GM12872 (cell line): ENCODE measurements around the gene GAS7.

Source experiments
- TF ChIP-seq, protein P1 (sequence below): IDR thresholded peaks from 3 replicates; pipeline ENCODE4 v1.5.1; 2011; ENCODE audit warnings: low read depth, mild to moderate bottlenecking, low read length, moderate library complexity; ENCODE audit not compliant: insufficient read depth

GAS7 gene

DNA sequence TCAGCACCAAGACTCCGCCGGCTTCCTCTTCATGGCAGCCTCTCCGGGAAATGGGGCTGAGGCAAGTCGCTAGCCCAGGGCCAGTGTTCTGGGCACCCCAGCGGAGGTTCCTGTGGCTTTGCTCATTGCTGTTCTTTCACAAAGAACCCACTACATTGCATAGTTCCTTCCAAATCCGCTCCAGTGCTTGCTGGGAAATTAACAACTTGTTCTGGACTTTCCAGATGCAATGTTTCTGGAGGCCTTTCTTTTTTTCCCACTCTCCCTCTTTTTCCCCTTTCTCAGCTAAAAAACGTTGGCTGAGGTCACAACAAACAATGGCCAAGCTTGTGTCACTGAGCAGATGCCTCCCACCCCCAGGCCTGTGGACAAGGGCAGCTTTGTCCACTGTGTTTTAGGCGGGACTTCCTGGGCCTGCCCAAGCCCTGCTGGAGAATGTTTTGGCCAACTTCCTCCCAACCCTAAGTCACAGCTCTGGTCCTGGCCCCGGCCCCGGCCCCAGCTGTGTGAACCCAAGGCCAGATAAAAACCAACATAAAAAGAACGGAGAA, 161.8 kb downstream of the GAS7 start:
- TF ChIP-seq, protein P1, sequence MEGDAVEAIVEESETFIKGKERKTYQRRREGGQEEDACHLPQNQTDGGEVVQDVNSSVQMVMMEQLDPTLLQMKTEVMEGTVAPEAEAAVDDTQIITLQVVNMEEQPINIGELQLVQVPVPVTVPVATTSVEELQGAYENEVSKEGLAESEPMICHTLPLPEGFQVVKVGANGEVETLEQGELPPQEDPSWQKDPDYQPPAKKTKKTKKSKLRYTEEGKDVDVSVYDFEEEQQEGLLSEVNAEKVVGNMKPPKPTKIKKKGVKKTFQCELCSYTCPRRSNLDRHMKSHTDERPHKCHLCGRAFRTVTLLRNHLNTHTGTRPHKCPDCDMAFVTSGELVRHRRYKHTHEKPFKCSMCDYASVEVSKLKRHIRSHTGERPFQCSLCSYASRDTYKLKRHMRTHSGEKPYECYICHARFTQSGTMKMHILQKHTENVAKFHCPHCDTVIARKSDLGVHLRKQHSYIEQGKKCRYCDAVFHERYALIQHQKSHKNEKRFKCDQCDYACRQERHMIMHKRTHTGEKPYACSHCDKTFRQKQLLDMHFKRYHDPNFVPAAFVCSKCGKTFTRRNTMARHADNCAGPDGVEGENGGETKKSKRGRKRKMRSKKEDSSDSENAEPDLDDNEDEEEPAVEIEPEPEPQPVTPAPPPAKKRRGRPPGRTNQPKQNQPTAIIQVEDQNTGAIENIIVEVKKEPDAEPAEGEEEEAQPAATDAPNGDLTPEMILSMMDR = no peak

DNA sequence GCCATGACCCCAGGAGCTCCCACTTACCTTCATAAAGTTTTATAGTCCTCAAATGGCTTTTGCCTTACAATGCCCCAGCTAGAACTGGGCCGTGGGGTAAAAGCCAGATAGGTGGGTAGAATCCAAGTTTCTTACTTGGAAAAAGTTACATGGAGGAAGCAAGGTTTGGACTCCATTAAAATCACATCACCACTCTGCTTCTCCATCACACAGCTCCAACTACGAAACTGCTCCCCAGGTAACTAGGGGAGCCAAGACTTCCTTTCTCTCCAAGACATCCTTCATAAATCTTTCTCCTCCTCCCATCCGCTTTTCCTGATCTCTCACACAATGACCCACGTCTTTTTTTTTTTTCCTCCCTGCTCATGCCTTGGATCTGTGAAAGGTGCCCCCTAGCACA, 162.5 kb downstream of the GAS7 start:
- TF ChIP-seq, protein P1 = no peak

DNA sequence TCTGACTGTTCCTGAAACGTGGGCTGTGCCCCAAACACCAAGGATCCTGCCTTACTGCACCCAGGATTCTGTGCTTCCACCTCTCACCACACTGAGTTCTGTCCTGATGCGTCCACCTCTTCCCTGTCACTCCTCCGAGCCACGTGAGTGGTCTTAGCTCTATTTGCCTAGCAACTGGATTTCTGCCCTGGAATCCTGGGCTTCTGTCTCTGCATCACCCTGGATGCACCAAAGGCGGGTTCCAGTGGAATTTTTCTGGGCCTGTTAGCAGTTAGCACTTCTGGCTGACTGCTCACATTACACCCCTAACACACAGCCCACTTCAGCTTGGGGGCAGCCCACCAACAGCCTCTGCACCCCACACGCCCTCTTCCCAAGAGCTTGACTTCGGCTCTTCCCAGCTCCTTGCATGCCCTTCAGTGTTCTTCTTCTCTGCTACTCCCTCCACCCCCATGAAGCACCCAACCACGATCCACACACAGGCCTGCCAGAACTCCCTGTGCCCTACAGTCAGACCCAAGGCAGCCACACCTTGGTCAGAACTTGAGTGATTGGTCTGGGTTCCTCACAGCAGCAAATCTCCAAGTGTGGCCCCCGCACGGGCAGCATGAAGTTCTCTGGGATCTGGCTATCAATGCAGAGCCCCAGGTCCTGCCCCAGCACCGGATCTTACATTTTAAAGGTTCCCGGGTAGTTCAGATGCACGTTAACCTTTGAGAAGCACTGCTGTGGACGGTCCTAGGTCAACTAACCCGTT, 163.5 kb downstream of the GAS7 start:
- TF ChIP-seq, protein P1 = no peak

DNA sequence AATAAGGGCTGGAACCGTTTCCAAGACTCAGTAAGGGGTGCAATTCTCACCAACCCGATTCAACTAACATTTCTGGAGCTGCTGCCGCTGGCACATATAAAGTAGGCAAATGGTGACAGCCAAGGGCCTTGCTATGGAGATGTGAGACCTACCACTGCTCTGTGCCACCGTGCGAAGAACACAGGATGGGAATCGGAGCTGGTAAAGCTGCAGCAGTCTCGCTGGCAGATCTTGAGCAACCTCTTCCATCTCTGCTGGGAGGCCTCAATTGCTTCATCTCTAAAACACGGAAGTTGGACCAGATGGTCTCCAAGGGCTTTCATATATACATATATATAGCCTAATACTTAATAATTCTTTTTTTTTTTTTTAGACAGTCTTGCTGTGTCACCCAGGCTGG, 164.4 kb downstream of the GAS7 start:
- TF ChIP-seq, protein P1 = no peak

DNA sequence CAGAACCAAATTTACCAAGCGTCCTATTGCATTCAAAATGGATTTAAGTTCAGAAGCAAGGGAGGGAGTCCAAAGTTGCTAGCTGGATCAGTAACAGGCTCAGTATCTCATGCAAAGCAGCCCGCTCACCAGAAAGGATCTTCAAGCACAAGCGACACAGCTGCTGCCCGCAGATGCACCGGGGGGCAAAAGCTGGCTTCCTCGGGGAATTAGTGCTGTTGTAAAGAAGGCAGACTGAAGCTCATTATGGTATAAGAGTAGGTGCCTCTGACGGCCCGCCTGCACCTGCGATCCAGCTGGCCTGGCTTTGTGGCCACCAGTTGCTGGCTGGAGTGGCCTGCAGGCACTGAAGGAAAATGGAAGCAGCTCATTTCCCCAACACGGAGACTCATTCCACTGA, 165.0 kb downstream of the GAS7 start:
- TF ChIP-seq, protein P1 = no peak

DNA sequence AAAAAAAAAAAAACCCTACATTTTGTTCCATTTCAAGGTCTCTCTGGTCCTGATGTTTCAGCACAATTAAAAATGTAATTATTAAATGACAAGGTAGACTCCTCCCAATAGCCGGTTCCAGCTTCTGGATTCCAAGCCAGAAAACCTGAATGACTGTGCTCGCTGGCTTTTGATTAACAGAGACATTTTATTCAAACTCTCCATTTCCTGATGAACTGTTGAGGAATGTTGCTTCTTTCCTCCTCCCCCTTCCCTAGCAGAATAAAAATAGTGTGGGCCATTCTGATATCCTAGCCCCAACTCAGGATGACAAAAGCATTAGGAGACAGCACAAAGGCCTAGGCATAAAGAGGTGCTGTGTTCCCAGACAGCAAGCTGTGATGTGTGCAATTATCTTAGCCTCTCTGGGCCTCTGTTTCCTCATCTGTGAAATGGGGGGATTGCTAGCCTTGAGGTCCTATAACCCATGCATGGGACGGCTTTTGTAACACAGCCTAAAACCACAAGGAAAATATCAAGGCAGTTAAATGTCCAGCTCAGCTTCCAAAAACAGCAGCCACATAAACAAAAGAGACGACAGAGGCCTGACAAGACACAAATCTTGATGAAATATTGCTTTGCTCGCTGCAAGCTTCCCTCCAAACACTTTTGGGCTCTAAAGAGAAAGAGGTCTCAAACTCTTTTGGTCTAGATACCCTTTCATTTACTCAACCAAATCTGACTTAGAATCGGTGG, 166.1 kb downstream of the GAS7 start:
- TF ChIP-seq, protein P1 = no peak

DNA sequence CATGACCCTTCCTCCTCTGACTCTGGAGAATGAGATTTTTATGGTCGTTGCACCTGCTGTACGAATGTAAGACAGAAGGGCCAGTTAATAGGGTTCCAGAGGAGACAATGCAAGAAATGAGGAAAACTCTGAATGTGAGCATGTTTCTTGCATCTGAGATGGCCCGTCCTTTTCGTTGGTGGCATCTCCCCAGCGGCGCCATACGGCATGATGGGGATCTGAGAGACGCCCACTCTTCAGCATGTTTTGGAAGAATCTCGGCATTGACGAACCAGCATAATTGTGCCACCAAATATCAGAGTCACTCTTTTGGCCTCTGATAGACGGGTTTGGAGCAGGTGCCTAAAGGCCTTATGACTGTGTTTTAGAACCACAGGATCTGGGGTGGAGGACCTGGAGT, 166.8 kb downstream of the GAS7 start:
- TF ChIP-seq, protein P1 = no peak
